ENCODE data around the gene MTHFR.

GRCh38 chr1:11736746-11737639 lies 68.8 kb downstream of the MTHFR start:
- TF ChIP-seq CTCF (tag by site-specific recombination; IDR thresholded peaks at IDR 0.05) (no peak), PATZ1 (tag by site-specific recombination; IDR thresholded peaks at IDR 0.05) (no peak), ZNF354C (tag by site-specific recombination; IDR thresholded peaks at IDR 0.05; ENCODE audit: borderline replicate concordance, low read depth) (no peak), ZBTB21 (tag by site-specific recombination; IDR thresholded peaks at IDR 0.05) (no peak), KLF8 (tag by site-specific recombination; IDR thresholded peaks at IDR 0.05) (no peak), ZNF157 (tag by site-specific recombination; IDR thresholded peaks at IDR 0.05) (no peak), BCL11A (tag by site-specific recombination; IDR thresholded peaks at IDR 0.05; ENCODE audit: low read depth) (no peak), TRIM28 (IDR thresholded peaks at IDR 0.05; ENCODE audit: borderline replicate concordance, low read length) (no peak)

Data from HEK293 (cell line).